A673 (cell line): Measurements from ENCODE around the gene MYO1D.

Experiments used
- EZH2 ChIP-seq: fragments of 200-600 bp; sonication (generic); IDR thresholded peaks from 2 replicates; pipeline ENCODE4 v1.6.1; 2017; ENCODE audit warnings: borderline replicate concordance, low read depth, mild to moderate bottlenecking, mixed read lengths, antibody characterized with exemption, low read length; ENCODE audit not compliant: poor library complexity, severe bottlenecking
- TF ChIP-seq, protein P1 (sequence below): fragments of 300-800, 200-600 bp; sonication (generic); conservative IDR thresholded peaks from 2 replicates; pipeline ENCODE4 v1.5.1; 2017; ENCODE audit warnings: low read depth, mild to moderate bottlenecking, antibody characterized with exemption, low read length, moderate library complexity, mixed read lengths

DNA sequence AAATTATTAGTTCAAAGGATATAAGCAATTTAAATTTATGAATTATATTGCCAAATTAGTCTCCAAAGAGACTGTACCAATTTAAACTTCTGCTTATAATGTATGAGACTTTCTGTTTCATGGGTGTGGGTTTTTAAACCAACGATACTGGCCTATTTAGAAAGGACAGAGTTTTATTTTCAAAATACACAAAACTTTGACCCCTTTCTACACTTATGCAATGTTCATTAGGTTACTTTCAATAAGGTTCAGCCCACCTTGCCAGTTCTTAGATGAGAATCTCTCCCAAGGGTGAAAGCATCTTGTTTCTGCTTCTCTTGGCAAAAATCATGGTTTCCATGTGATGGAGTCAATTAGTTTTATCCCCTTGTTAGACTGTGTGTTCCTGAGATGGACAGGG, 84.7 kb downstream of the MYO1D start:
- TF ChIP-seq, protein P1, sequence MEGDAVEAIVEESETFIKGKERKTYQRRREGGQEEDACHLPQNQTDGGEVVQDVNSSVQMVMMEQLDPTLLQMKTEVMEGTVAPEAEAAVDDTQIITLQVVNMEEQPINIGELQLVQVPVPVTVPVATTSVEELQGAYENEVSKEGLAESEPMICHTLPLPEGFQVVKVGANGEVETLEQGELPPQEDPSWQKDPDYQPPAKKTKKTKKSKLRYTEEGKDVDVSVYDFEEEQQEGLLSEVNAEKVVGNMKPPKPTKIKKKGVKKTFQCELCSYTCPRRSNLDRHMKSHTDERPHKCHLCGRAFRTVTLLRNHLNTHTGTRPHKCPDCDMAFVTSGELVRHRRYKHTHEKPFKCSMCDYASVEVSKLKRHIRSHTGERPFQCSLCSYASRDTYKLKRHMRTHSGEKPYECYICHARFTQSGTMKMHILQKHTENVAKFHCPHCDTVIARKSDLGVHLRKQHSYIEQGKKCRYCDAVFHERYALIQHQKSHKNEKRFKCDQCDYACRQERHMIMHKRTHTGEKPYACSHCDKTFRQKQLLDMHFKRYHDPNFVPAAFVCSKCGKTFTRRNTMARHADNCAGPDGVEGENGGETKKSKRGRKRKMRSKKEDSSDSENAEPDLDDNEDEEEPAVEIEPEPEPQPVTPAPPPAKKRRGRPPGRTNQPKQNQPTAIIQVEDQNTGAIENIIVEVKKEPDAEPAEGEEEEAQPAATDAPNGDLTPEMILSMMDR = no peak
- no peak for TF ChIP-seq EZH2
